ENCODE measurements around the gene HOOK2.

HOOK2 gene

DNA sequence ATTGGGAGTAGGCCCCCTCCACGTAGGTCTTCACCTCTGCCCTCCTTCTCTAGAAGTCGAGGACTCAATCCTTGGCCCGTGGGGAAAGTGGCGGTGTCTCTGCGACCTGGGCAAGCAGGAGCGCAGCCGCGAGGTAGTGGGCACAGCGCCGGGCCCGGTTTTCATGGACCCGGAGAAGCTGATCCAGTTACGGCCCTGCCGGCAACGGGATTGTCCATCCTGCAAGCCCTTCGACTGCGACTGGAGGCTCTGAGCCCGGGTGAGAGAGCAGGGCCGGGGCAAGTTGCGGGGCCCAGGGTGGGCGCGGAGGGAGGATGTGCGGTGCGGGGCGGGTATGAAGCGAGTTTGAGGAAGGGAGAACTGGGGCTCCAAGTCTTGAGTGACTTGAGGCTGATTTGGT lies 28.7 kb upstream of the HOOK2 start:
- no peak for TF ChIP-seq CTCF (IDR thresholded peaks at IDR 0.05; ENCODE audit: insufficient read depth, low read length, poor library complexity, severe bottlenecking)

GRCh38 chr19:12802267-12803106 lies 27.1 kb upstream of the HOOK2 start:
- Histone ChIP-seq H3K36me3 (ENCODE audit: control insufficient read depth, insufficient read depth, low read length) (no peaks in the 10 kb centered on the region; the same call in 1 of the 2 replicates), H3K27me3 (replicated peaks; ENCODE audit: control insufficient read depth, insufficient read depth, low read length) (no peaks in the 10 kb centered on the region), H3K4me3 (replicated peaks; ENCODE audit: low read depth, low read length) (peak overlapping the region; percentile 66)
- no peak for DNase-seq (ENCODE audit: extremely low read depth, insufficient read length)
- no peak for TF ChIP-seq CTCF (IDR thresholded peaks at IDR 0.05; ENCODE audit: insufficient read depth, low read length, poor library complexity, severe bottlenecking)

More for the DNA sequence above, 28.7 kb upstream of the HOOK2 start:
- no peaks in the 10 kb centered on the region for H3K27me3 ChIP-seq (replicated peaks; ENCODE audit: control insufficient read depth, insufficient read depth, low read length)
- H3K4me3 ChIP-seq (replicated peaks; ENCODE audit: low read depth, low read length): no peak overlapping the region
- H3K36me3 ChIP-seq (ENCODE audit: control insufficient read depth, insufficient read depth, low read length): no peaks in the 10 kb centered on the region
- no peak for DNase-seq (ENCODE audit: extremely low read depth, insufficient read length)

- no peak for TF ChIP-seq CTCF (IDR thresholded peaks at IDR 0.05; ENCODE audit: insufficient read depth, low read length, poor library complexity, severe bottlenecking)
- H3K4me3 ChIP-seq (replicated peaks; ENCODE audit: low read depth, low read length): peak within 1 kb of the TSS; percentile 66
- H3K36me3 ChIP-seq (ENCODE audit: control insufficient read depth, insufficient read depth, low read length): no peaks in the 10 kb centered on the region; the same call in 1 of the 2 replicates
- H3K27me3 ChIP-seq (replicated peaks; ENCODE audit: control insufficient read depth, insufficient read depth, low read length): no peaks in the 10 kb centered on the region
- DNase-seq (ENCODE audit: extremely low read depth, insufficient read length): peak; percentile 92
Measured at GRCh38 chr19:12801466-12802266, 26.3 kb upstream of the HOOK2 start, which contains the start of the genes PRDX2 and THSD8. PRDX2 (minus strand) TSS chr19:12801800; CDS start chr19:12801261, 539 bp downstream. THSD8 (plus strand) TSS chr19:12802069; CDS start chr19:12802072, 3 bp downstream.

DNA sequence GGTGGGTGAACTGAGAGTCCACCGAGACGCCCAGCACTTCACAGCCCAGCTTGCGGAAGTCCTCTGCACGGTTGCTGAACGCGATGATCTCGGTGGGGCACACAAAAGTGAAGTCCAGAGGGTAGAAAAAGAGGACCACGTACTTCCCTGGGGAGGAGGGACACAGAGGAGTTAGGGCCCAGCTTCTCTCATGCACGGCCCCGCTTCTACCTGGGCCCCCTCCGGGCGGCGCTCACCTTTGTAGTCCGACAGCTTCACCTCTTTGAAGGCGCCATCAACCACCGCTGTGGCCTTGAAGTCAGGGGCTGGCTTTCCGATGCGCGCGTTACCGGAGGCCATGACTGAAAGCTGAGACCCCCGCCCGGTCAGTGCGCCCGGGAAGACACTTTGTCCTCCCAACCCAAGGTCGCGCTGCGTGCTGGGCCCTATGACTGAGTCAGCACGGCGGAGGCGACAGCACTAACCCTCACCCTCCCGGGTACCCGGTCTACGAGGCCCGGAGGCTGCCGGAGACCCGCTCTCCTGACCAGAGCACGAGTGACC lies 25.6 kb upstream of the HOOK2 start:
- Histone ChIP-seq H3K4me3 (replicated peaks; ENCODE audit: low read depth, low read length) (peak overlapping the region; percentile 66), H3K27me3 (replicated peaks; ENCODE audit: control insufficient read depth, insufficient read depth, low read length) (no peaks in the 10 kb centered on the region), H3K36me3 (ENCODE audit: control insufficient read depth, insufficient read depth, low read length) (no peaks in the 10 kb centered on the region; the same call in 1 of the 2 replicates)
- no peak for TF ChIP-seq CTCF (IDR thresholded peaks at IDR 0.05; ENCODE audit: insufficient read depth, low read length, poor library complexity, severe bottlenecking)
- no peak for DNase-seq (ENCODE audit: extremely low read depth, insufficient read length)

DNA sequence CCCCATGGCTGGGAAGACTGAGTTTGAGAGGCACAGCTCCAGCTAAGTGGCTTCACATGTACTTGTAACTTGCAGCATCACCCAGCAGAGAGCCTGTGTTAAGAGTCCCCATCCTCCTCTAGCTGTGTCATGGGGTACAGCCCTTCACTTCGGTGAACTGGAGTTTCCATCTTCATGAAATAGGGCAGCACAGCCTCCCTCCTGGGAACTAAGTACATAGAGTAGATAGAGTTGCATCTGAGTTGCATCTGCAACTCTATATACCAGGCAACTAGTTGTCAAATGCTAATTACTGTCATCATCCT lies 25.1 kb upstream of the HOOK2 start:
- no peaks in the 10 kb centered on the region for H3K27me3 ChIP-seq (replicated peaks; ENCODE audit: control insufficient read depth, insufficient read depth, low read length)
- no peaks in the 10 kb centered on the region; the same call in 1 of the 2 replicates for H3K36me3 ChIP-seq (ENCODE audit: control insufficient read depth, insufficient read depth, low read length)
- no peak for DNase-seq (ENCODE audit: extremely low read depth, insufficient read length)
- TF ChIP-seq CTCF (IDR thresholded peaks at IDR 0.05; ENCODE audit: insufficient read depth, low read length, poor library complexity, severe bottlenecking): no peak
- H3K4me3 ChIP-seq (replicated peaks; ENCODE audit: low read depth, low read length): no peak overlapping the region
